Measurements from ENCODE around the gene STXBP5.
"Not testable (repeated sequence)": the region's sequence is repeated elsewhere in the genome, so short reads cannot be mapped to it uniquely, and the experiment has no call there.

The STXBP5 gene

DNA sequence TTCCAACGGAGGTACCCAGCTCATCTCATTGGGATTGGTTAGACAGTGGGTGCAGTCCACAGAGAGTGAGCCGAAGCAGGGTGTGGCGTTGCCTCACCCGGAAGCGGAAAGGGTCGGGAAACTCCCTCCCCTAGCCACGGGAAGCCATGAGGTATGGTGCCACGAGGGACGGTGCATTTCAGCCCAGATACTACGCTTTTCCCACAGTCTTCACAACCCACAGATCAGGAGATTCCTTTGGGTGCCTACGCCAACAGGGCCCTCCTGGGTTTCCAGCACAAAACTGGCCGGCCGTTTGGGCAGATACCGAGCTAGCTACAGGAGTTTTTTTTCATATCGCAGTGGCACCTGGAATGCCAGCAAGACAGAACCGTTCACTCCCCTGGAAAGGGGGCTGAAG is 46.9 kb downstream of the STXBP5 start:
- DNase-seq, result no peak

DNA sequence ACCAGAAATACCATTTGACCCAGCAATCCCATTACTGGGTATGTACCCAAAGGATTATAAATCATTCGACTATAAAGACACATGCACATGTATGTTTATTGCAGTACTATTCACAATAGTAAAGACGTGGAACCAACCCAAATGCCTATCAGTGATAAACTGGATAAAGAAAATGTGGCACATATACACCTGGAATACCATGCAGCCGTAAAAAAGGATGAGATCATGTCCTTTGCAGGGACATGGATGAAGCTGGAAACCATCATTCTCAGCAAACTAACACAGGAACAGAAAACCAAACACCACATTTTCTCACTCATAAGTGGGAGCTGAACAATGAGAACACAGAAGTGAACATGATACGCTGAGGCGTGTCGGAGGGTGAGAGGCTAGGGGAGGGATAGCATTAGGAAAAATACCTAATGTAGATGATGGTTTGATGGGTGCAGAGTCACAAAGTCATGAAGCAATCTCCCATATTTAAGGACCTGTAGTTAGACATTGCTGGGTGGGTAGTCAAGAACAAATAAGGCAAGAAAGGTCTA is 50.8 kb downstream of the STXBP5 start:
- DNase-seq, result not testable (repeated sequence)

DNA sequence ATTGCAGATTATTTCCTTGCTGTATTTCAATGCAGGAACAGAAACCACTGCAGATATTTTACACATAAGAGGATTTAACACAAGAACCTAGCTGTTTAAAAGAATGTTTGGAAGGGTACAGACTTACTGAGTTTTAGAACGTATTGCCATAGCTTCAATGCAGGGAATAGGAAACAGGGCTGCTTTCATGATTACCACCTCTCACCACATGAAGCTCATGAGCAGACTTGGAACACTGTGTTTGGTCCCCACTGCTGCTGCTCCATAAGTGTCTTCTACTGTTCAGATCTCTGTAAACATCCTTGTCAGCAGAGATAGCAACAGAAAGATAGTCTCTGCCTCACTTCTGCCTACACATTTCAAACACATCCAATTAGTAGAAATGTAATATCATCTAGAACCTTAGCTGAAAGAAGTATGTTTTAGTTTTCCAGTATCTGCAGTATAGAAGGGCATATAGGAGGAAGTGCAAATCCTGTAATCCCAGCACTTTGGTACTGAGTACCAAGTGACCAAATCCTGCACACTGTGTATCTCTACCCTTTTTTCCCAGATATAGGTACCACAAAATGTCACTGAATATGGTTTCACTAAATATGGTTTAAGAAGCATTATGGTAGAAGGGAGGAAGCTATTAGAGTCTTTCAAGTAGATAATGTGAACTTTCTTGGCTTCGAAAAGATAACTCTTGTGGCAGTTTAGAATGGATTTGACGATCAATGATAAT is 51.9 kb downstream of the STXBP5 start:
- DNase-seq, result no peak

DNA sequence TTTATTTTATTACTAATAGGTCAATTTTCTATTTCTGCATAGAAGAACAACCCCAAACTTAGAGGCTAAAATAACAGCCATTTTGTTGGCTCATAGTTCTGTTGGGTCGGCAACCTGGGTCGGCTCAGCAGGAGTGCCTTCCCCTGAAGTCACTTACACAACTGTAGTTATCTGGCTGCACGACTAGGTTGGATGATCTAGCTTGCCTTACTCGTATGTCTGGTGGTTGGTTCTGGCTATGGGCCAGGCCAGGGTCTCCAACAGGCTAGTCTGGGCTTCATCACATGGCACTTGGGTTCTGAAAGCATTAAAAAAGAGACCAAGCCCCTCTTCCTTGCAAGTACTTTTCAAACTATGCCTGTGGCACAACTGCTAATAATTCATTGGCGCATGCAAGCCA is 53.5 kb downstream of the STXBP5 start:
- no peak for DNase-seq

DNA sequence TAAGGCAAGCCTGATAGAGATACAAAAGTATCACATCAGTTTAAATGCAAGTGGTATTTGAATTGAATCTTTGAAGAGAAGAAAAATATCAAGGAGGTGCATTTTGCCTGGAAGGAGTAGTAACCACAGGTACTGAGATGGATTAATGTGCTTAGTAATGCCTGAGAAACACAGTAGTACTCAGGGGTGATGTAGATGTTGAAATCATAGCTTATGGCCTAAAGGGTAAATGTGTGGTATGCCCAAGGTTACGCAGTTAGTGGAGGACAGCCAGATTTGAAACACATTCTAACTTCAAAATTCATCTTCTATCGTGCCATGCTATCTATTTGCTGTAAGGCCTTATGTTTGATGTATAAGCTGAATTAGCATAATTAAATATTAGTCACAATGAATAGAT is 55.9 kb downstream of the STXBP5 start:
- no peak for DNase-seq

DNA sequence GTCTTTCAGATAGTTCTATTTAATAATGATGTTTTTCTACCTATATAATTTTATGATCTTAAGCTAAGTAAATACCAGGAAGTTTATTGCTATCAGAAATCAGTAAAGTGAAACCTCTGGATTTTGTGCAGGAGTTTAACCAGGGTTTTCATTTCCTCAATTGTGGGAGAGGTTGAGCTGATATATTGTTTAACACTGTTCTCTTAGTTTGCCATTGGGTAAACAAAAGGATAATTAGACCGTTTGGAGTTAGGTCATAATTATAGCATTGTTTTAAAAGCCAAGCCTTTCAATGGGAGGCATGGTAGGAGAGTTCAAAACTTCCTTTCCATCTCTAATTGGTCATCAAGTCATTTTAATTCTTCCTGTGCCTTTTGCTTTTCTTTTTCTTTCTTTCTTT is 58.7 kb downstream of the STXBP5 start:
- DNase-seq, result no peak

DNA sequence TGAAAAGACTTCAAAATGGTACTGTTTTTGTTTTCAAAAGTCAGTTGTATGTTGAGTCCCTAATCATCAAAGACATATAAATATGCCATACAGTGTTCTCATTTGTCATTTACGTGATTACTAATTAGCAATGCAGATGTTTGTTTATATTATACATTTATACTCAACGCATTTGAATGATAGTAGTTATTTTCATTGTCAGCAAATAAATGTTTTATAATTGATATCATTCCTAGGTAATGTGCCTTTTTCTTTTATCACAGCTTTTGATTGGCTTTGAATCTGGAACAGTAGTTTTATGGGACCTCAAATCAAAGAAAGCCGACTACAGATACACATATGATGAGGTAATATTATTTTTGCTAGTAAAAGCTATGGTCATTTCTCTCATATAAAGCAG is 62.6 kb downstream of the STXBP5 start:
- DNase-seq, result no peak

DNA sequence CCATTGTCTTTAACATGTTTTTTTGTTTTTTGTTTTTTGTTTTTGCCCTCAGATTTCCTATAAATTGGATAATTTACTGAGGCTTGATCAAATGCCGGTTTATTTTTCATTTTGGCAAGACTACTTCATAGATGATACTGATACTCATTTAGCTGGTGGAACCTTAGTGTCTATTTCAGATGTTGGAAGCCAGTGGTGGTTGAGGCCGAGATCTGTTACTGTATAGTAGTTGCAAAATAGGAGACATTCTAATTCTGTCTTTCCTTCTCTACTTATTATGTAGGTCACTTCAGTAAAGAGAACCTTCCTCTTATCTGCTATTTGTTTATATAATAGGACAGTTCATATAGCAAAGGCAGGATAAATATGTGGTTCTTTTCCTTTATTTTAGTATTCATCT is 63.4 kb downstream of the STXBP5 start:
- no peak for DNase-seq

DNA sequence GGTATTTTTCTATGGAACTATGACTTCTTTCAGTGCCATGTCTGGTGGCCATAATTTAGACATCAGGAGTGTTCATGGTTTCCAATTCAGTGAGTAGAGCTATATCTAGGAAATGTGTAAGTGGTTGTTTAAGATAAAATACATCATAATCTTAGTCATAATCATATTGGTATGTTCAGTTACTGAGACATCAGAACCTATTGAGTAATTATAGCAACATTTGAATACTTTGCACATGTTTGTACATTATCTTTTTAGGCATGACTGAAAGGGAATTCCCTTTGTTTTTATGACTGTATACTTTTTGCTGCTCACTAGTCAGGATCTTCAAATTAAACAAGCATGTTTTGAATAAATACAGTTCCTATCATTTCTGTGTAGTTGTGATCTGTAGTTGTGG is 64.0 kb downstream of the STXBP5 start:
- DNase-seq, result no peak

DNA sequence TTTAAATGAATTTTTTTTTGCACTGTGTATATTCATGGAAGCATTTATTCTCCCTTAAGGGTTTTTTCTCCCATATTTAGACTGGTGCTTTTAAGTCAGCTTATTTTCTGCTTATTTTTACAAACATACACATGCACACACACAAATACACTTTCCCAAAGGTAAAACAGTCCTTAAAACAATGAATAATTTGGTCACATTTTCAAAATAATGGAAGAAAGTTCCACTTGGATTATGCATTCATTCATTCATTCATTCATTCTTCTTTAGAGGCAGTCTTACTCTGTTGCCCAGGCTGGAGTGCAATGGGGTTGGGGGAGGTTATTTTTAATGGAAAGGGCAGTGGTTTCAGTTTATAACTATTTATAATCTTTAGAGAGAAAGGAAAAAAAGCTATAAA is 69.8 kb downstream of the STXBP5 start:
- no peak for DNase-seq

DNA sequence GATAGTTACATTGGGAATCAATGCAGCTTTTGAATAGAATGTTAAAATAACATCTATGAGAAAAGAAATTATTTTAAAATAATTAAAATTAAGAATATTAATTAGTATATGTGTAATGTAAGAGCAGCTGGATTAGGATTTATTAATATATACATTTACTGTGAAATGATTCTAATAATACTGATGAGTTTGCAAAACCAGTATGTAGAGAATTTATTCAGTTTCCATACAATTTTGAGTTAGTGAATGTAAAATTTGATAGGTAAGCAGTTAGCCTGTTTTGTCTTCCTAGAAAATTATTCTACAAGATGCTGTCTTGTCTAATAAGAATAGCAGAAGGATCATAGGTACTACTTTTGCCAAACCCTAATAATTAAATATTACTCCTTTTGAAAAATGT is 70.6 kb downstream of the STXBP5 start:
- DNase-seq, result no peak

DNA sequence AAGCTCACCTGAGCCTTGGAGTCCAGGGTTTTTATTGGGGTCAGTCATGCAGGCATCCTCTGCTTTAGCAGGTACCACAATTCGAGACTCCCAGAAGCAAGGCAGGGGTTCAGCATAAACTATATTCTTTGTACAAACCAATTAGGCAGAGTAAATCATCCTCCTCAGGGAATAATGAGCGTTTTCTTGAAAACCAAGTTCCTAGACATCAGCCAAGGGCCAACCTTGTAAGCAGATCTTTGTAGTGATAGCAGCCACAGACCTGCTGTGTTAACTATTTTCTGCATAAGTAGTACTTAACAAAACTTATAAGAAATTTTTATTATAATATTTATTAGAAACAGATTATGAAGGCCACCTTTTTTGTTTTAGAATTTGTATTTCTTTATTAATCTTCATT is 74.7 kb downstream of the STXBP5 start:
- no peak for DNase-seq

DNA sequence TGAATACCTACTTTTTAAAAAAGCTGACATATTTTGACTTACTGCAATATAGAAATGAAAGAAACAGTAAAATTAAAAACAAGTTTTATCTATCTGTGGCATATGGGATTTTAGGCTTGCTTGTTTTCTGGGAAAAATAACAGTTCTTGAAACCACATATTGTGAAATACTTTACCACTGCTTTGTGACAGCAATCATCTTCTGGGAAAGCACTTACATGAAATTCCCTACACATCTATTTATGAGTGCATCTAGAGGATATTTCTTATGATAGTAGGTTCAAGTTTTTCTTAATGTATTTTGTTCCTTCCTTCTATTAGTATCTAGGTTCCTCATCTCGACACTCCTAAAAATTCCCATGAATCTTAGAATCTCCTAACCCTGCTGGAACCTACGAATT is 75.2 kb downstream of the STXBP5 start:
- no peak for DNase-seq

DNA sequence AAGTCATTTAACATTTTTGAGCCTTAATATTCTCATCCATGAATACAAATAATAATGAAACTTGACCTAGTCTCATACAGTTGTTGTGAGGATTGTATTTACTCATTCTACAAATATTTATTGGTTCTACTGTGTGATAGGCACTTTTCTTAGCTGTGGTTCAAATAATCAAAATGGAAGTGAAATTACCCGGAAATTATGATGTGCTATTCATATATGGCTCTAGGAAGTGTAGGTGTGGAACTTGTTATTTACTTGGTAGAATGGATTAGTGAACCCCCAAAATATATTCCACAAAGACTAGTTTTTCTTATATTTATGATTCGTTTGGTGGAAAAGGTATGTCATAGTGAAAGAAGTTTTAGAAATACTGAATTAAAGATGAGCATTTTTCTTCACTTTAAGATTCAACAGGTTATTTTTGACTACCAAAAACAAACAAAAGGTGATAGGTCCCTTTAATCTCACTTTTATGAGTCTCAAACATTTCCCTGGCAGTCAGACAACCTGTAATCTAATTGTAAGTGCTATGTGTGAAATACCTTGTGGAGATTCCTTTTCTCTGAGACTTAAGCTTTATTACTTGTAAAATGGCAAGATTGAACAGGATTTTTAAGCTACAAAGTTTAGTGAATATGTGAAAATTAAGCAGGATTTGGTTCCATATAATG is 77.8 kb downstream of the STXBP5 start:
- no peak for DNase-seq

DNA sequence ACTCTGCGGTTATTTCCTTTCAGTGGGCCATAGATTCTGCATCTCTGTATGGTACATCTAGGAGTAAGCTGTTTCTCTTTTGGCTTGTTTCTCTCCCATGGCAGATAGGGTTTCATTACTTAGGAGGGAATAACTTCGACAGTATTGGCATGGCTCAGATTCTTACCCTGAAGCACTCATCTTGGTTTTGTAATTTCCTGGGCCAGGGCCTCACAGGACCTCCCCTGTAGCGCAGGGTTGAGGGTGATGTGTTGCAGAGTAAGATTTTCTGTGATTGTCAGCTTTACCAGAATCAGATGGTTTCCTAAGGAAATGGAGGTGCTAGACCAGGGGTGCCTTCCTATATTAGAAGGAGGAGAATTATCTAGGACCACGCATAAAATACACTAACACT is 78.3 kb downstream of the STXBP5 start:
- DNase-seq, result no peak

DNA sequence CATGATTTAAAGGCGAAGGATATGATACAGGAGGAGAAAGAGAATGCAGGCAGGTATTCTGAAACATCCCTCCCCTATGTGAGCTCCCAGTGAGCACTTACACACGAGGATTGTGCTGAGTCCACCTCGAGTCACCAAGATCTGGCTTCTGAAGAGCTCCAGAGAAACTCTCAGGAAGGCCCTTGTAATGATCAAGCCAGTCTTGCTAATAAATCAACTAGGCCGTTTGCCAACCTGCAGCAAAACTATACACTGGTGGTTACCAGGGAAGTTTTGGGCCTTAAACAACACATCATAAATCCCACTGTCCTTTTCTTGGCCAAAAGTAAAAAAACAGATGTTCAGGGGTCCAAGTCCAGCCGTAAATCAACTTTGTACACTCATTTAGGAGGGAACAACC is 79.2 kb downstream of the STXBP5 start:
- DNase-seq, result no peak

DNA sequence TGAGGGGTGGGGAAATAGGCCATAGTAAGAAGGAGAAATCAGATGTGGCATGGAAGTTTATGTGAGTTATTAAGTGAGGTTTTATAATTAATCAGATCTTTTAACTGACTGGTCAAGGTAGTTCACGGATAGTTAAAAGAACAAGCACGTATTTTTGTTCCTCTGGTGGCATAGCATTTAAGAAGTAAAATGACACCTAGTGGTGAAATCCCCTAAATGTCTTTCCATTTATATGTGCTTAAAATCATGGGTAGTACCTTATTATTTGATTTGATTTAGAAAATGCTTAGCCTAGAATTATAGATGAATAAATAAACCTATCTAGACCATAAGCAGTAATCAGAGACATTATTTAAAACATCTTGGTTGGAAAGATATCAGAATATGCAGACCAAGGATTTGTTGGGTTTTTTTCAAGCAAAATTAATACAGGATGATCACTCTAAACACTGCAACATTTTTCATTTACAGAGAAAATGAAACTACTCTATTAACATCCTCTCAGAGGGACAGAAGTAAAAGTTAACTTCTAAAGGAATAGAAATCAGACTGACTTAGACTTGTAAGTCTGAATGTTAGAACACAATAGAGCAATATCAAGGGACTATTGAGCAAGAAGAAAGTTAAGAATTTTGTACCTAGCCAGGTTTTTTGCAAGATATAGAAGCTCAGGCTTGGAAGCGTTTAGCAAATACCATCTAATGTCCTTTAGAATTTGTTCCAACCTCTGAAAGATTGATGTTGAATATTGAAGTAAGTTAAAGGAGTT is 81.1 kb downstream of the STXBP5 start:
- DNase-seq, result no peak

DNA sequence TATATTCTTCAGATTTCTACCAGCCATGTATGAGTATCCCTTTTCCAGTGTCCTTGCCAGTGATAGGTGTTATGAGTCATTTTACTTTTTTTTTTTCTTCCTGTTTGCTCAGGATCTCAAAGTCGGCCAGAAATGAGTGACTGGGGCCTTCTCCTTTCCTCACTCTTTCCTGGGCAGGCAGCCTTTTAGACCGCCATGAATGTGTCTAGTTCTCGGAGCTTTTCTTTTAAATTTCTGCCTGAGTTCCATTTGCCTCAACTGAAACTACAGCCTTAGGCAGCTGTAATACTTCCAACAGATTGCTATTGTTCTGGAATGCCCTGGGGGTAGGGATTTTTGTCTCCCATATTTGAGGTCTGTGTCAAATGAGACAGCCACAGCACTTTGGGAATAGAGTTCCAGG is 83.7 kb downstream of the STXBP5 start:
- no peak for DNase-seq

DNA sequence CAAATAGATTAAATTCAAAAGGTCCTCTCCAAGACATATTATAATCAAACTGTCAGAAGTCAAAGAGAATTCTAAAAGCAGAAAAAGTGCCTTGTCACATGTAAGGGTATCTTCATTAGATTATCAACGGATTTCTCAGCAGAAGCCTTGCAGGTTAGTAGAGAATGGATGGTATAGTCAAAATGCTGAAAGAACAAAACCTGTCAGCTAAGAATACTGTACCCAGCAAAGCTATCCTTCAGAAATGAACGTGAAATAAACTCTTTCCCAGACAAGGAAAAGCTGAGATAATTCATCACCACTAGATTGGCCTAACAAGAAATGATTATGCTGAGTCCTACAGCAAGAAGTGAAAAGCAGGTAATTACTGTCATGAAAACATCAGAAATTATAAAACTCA is 92.9 kb downstream of the STXBP5 start:
- no peak for DNase-seq

DNA sequence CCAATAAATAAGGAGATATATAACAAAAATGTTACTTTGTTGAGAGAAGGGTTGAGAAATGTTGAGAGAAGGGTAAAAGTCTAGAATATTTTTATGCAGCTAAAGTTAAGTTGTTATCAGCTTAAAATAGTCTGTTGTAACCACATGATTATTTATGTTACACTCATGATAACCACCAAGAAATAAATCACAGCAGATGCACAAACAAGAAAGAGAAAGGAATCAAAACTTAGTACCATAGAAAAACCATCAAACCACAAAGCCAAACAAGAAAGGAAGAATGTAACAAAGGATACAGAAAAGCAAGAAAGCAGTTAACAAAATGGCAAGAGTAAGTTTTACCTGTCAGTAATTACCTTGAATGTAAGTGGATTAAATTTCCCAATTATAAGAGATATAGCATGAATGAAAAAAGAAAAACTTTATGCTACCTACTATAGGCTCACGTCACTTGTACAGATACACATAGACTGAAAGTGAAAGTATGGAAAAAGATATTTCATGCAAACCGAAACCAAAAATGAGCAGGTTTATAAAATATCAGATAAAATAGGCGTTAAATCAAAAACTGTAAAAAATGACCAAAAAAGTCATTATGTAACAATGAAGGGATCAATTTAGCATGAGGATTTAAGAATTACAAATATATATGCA is 93.6 kb downstream of the STXBP5 start:
- no peak for DNase-seq

DNA sequence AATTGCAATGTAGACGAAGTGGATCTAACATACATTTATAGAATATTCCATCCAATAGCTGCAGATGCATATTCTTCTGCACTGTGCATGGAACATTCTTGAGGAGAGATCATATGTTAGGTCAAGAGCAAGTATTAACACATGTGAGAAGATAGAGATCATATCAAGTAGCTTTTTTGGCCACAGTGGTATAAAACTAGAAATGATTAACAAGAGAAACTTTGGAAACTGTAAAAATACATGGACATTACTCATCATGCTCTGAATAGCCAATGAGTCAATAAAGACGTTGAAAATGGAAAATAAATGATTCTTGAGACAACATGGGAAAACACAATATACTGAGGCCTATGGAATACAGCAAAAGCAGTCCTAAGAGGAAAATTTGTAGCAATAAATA is 94.2 kb downstream of the STXBP5 start:
- no peak for DNase-seq

DNA sequence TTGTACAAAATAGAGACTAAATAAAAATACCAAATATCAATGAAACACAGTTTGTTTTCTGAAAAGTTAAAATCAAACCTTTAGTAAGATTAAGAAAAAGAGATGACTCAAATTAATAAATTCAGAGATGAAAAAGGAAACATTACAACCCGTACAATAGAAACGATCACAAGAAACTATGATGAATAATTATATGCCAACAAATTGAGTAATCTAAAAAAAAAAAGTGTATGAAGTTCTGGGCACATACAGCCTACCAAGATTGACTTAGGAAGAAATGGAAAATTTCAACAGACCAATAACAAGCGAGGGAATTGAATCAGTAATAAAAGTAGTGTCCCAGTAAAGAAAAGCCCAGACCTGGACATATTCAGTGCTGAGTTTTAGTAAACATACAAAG is 94.8 kb downstream of the STXBP5 start:
- no peak for DNase-seq

DNA sequence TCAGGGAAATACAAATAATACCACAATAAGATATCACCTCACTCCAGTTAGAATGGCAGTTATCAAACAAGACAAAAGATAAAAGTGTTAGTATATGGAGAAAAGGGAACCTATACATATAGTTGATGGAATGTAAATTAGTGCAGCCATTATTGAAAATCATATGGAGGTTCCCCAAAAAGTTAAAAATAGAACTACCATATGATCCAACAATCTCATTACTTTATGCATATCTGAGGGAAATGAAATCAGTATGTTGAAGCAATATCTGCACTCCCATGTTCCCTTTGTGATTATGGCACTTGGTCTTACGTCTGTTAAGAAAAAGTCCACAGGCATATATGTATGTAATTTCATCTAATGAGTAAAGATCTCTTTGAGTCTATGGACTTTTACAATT is 96.9 kb downstream of the STXBP5 start:
- DNase-seq, result no peak

Data from CD4-positive, alpha-beta T cell treated with Interleukin-15 for 1 hour (primary cell).